DOHH2 (cell line): ENCODE data around the gene PTPN2.

Experiments used
- H3F3A ChIP-seq: fragments of 200-600 bp; sonication (generic), shearing (Covaris generic); 2 replicates; pipeline ENCODE4 v1.6.0; 2016; ENCODE audit warnings: antibody characterized with exemption, mild to moderate bottlenecking; ENCODE audit not compliant: control insufficient read depth, insufficient read depth
- H3K27ac ChIP-seq: fragments of 200-600 bp; sonication (generic); 2 replicates; pipeline ENCODE4 v1.5.1; 2014; ENCODE audit warnings: low read depth, mild to moderate bottlenecking, low read length, moderate library complexity
- H3K27me3 ChIP-seq: fragments of 200-600 bp; sonication (generic); 2 replicates; pipeline ENCODE4 v1.6.1; 2014; ENCODE audit warnings: mild to moderate bottlenecking, low read length, mixed read lengths; ENCODE audit not compliant: control insufficient read depth
- H3K36me3 ChIP-seq: fragments of 200-600 bp; sonication (generic); 2 replicates; pipeline ENCODE4 v1.6.1; 2014; ENCODE audit warnings: mild to moderate bottlenecking, low read length, moderate library complexity, mixed read lengths; ENCODE audit not compliant: control insufficient read depth
- H3K4me1 ChIP-seq: fragments of 200-600 bp; sonication (generic); 2 replicates; pipeline ENCODE4 v1.6.1; 2014; ENCODE audit warnings: mild to moderate bottlenecking, low read length, mixed read lengths; ENCODE audit not compliant: control insufficient read depth
- H3K4me2 ChIP-seq: fragments of 200-600 bp; sonication (generic); 2 replicates; pipeline ENCODE4 v1.6.0; 2014; ENCODE audit warnings: mild to moderate bottlenecking, low read length, moderate library complexity
- H3K4me3 ChIP-seq: fragments of 200-600 bp; sonication (generic); 2 replicates; pipeline ENCODE4 v1.5.1; 2014; ENCODE audit warnings: mild to moderate bottlenecking, low read length, mixed read lengths
- H3K79me2 ChIP-seq: fragments of 200-600 bp; sonication (generic); 2 replicates; pipeline ENCODE4 v1.6.1; 2014; ENCODE audit warnings: mild to moderate bottlenecking, low read length, mixed read lengths; ENCODE audit not compliant: control insufficient read depth
- H3K9me2 ChIP-seq: fragments of 200-600 bp; sonication (generic); replicated peaks from 2 replicates; pipeline ENCODE4 v1.6.1; 2014; ENCODE audit warnings: mild to moderate bottlenecking, low read length, mixed read lengths; ENCODE audit not compliant: control insufficient read depth
- H3K9me3 ChIP-seq: fragments of 200-600 bp; sonication (generic); 2 replicates; pipeline ENCODE4 v1.6.1; 2014; ENCODE audit warnings: antibody characterized with exemption, low read length, mixed read lengths; ENCODE audit not compliant: control insufficient read depth, insufficient read depth
- H4K20me1 ChIP-seq: fragments of 200-600 bp; sonication (generic); 2 replicates; pipeline ENCODE4 v1.6.0; 2014; ENCODE audit warnings: low read depth, mild to moderate bottlenecking, antibody characterized with exemption, low read length, moderate library complexity; ENCODE audit not compliant: control insufficient read depth, insufficient read depth
- CTCF ChIP-seq: fragments of 200-600 bp; sonication (generic); IDR thresholded peaks from one replicate; pipeline ENCODE4 v1.5.1; 2014; ENCODE audit warnings: antibody characterized with exemption, mild to moderate bottlenecking, low read depth, low read length; ENCODE audit not compliant: poor library complexity, severe bottlenecking
- EZH2phosphoT487 ChIP-seq: fragments of 200-600 bp; sonication (generic); IDR thresholded peaks from 2 replicates; pipeline ENCODE4 v1.6.1; 2017; ENCODE audit warnings: borderline replicate concordance, mild to moderate bottlenecking, antibody characterized with exemption, low read length, moderate library complexity, mixed read lengths

Gene PTPN2

GRCh38 chr18:12774982-12775381 lies 109.1 kb downstream of the PTPN2 start:
- Histone ChIP-seq H3K79me2 (no peaks in the 10 kb centered on the region), H3K27me3 (no peaks in the 10 kb centered on the region), H3F3A (no peaks in the 10 kb centered on the region), H3K9me2 (no peaks in the 10 kb centered on the region), H3K4me3 (no peak overlapping the region), H3K4me2 (no peak overlapping the region), H4K20me1 (no peaks in the 10 kb centered on the region), H3K9me3 (no peaks in the 10 kb centered on the region), H3K27ac (no peak overlapping the region), H3K4me1 (no peaks in the 10 kb centered on the region), H3K36me3 (no peaks in the 10 kb centered on the region)
- TF ChIP-seq CTCF (no peak), EZH2phosphoT487 (no peak)

GRCh38 chr18:12773369-12773768 lies 110.7 kb downstream of the PTPN2 start:
- Histone ChIP-seq H3K4me1 (no peaks in the 10 kb centered on the region), H3K9me2 (no peaks in the 10 kb centered on the region), H3K4me3 (no peak overlapping the region), H3K36me3 (no peaks in the 10 kb centered on the region), H3F3A (no peaks in the 10 kb centered on the region), H3K4me2 (no peak overlapping the region), H4K20me1 (no peaks in the 10 kb centered on the region), H3K9me3 (no peaks in the 10 kb centered on the region), H3K27me3 (peaks cover 9% of the 10 kb centered on the region; the same call in 1 of the 2 replicates), H3K27ac (no peak overlapping the region), H3K79me2 (no peaks in the 10 kb centered on the region)
- TF ChIP-seq CTCF = no peak
- TF ChIP-seq EZH2phosphoT487 = no peak

- Histone ChIP-seq H3K4me2 (no peak overlapping the region), H3K36me3 (no peaks in the 10 kb centered on the region), H3K79me2 (no peaks in the 10 kb centered on the region), H3K4me3 (no peak overlapping the region), H3F3A (no peaks in the 10 kb centered on the region), H3K27ac (no peak overlapping the region), H4K20me1 (no peaks in the 10 kb centered on the region), H3K9me2 (no peaks in the 10 kb centered on the region), H3K27me3 (peaks cover 9% of the 10 kb centered on the region; the same call in 1 of the 2 replicates), H3K4me1 (no peaks in the 10 kb centered on the region), H3K9me3 (no peaks in the 10 kb centered on the region)
- TF ChIP-seq CTCF (no peak), EZH2phosphoT487 (no peak)
Measured at GRCh38 chr18:12772111-12772510, 111.9 kb downstream of the PTPN2 start.
